HepG2 (cell line): Measurements from ENCODE around the gene WNT6. TPM values are rescaled to one million over a fixed set of nuclear protein-coding genes. Genes with fewer than 3 reads are reported as not detected.

ENCODE experiments used
- CBX5 ChIP-seq: sonication (generic); formaldehyde crosslinking; IDR thresholded peaks from 2 replicates; pipeline ENCODE4 v1.4.0; 2020; ENCODE audit warnings: missing genetic modification reagents, borderline replicate concordance
- CEBPZ ChIP-seq: IDR thresholded peaks from 2 replicates; pipeline ENCODE4 v1.6.1; 2012; ENCODE audit warnings: low read length, improper control_type of control experiment
- CHCHD3 ChIP-seq: sonication (generic); formaldehyde crosslinking; IDR thresholded peaks from 2 replicates; pipeline ENCODE4 v1.8.0; 2022; ENCODE audit warnings: mild to moderate bottlenecking, missing genetic modification reagents, moderate library complexity
- FOXA1 ChIP-seq, 2 experiments: fragments of 450-650 bp in 1 of 2; sonication (generic) in 1 of 2; formaldehyde crosslinking in 1 of 2; IDR thresholded peaks; 2 replicates each; pipeline versions ENCODE4 v1.4.0 to v1.6.1; 2016 to 2020; ENCODE audit warnings: missing genetic modification reagents in 1 of 2
- GLI4 ChIP-seq: sonication (generic); formaldehyde crosslinking; IDR thresholded peaks from 2 replicates; pipeline ENCODE4 v1.5.1; 2020; ENCODE audit warnings: missing genetic modification reagents, mild to moderate bottlenecking, moderate library complexity, borderline replicate concordance
- JUND ChIP-seq: sonication (generic); formaldehyde crosslinking; IDR thresholded peaks from 2 replicates; pipeline ENCODE4 v1.8.0; 2022; ENCODE audit warnings: mild to moderate bottlenecking, missing genetic modification reagents
- PCBP2 ChIP-seq: fragments of 200-400 bp; formaldehyde crosslinking; optimal IDR thresholded peaks from 2 replicates; pipeline ENCODE3; 2018; ENCODE audit warnings: low read length, low read depth; ENCODE audit not compliant: poor library complexity, severe bottlenecking
- TAF1 ChIP-seq: sonication (generic); formaldehyde crosslinking; IDR thresholded peaks from 2 replicates; pipeline ENCODE4 v1.4.0; 2020; ENCODE audit warnings: missing genetic modification reagents
- TOE1 ChIP-seq: sonication (generic); formaldehyde crosslinking; IDR thresholded peaks from 2 replicates; pipeline ENCODE4 v1.4.0; 2020; ENCODE audit warnings: mild to moderate bottlenecking, missing genetic modification reagents
- TP53 ChIP-seq: sonication (generic); formaldehyde crosslinking; conservative IDR thresholded peaks from 2 replicates; pipeline ENCODE4 v1.4.0; 2020; ENCODE audit warnings: missing genetic modification reagents
- YEATS2 ChIP-seq: sonication (generic); formaldehyde crosslinking; IDR thresholded peaks from 2 replicates; pipeline ENCODE4 v1.4.0; 2020; ENCODE audit warnings: missing genetic modification reagents, borderline replicate concordance
- ZNF484 ChIP-seq: sonication (generic); formaldehyde crosslinking; IDR thresholded peaks from 2 replicates; pipeline ENCODE4 v1.5.1; 2020; ENCODE audit warnings: mild to moderate bottlenecking, low read depth, missing genetic modification reagents, borderline replicate concordance
- ZNF496 ChIP-seq: sonication (generic); formaldehyde crosslinking; IDR thresholded peaks from 2 replicates; pipeline ENCODE4 v1.8.1; 2023; ENCODE audit warnings: mild to moderate bottlenecking, moderate library complexity, missing genetic modification reagents; ENCODE audit not compliant: insufficient replicate concordance
- ZNF724P ChIP-seq: sonication (generic); formaldehyde crosslinking; IDR thresholded peaks from 2 replicates; pipeline ENCODE4 v1.8.0; 2022; ENCODE audit warnings: missing genetic modification reagents, borderline replicate concordance
- ZNF780A ChIP-seq: sonication (generic); formaldehyde crosslinking; IDR thresholded peaks from 2 replicates; pipeline ENCODE4 v1.8.0; 2022; ENCODE audit warnings: mild to moderate bottlenecking, missing genetic modification reagents, moderate library complexity
- polyA plus RNA-seq, 8 experiments: library from polyadenylated mRNA; depleted of rRNA in 3 of 8; stranded (reverse) in 7 of 8; unstranded in 1 of 8; fragments of >200 nt; fragmentation: Illumina TruSeq in 4 of 8; extraction: Trizol in 4 of 8; gene quantifications; 2 replicates each; pipeline versions ENCODE4 v1.2.1 to v1.2.3, GENCODE V29; 2011 to 2016; ENCODE audit warnings: low read depth in 4 of 8, missing spikeins in 1 of 8, mixed read lengths in 1 of 8; ENCODE audit not compliant: insufficient read depth in 1 of 8
- total RNA-seq, 5 experiments: library from RNA; depleted of rRNA; stranded (reverse); fragments of >200 nt; fragmentation: Illumina TruSeq; extraction: Trizol; gene quantifications; 2 replicates each; pipeline ENCODE4 v1.2.3, GENCODE V29; 2016; ENCODE audit warnings: low read depth in 1 of 5
- TF ChIP-seq, protein P1 (sequence below): sonication (generic); formaldehyde crosslinking; IDR thresholded peaks from 2 replicates; pipeline ENCODE4 v1.4.0; 2020; ENCODE audit warnings: missing genetic modification reagents
- TF ChIP-seq, protein P2 (sequence below): IDR thresholded peaks from 2 replicates; pipeline ENCODE4 v1.4.0; 2020; ENCODE audit warnings: mild to moderate bottlenecking, missing genetic modification reagents

The WNT6 gene
- total and polyA plus RNA-seq, 2 of the 13 experiments (the other 11 are each of a cell fraction or from before 2014, with no cell fraction given): 0.20 TPM; not detected in 1

GRCh38 chr2:218892693-218893348 lies 33.2 kb downstream of the WNT6 start (continued):
- TF ChIP-seq CEBPZ (no peak), TP53 (no peak), GLI4 (CRISPR knock-in tag) (no peak), ZNF780A (CRISPR knock-in tag) (no peak), CHCHD3 (CRISPR knock-in tag) (no peak; the same call in 1 of the 2 replicates), PCBP2 (no peak), TAF1 (no peak), ZNF484 (CRISPR knock-in tag) (no peak), TOE1 (CRISPR knock-in tag) (no peak), CBX5 (no peak), JUND (CRISPR knock-in tag) (0 out of 2 replicates have a peak, but pooled peaks have one; percentile 18), YEATS2 (no peak), ZNF724P (CRISPR knock-in tag) (peak; percentile 67; the same call in 1 of the 2 replicates), ZNF496 (no peak), FOXA1 (IDR thresholded peaks at IDR 0.05) (no peak), FOXA1 (CRISPR knock-in tag; IDR thresholded peaks at IDR 0.05) (peak; percentile 6; the same call in 1 of the 2 replicates)
- TF ChIP-seq, protein P1, sequence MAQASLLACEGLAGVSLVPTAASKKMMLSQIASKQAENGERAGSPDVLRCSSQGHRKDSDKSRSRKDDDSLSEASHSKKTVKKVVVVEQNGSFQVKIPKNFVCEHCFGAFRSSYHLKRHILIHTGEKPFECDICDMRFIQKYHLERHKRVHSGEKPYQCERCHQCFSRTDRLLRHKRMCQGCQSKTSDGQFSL (CRISPR knock-in tag): no peak
- TF ChIP-seq, protein P2, sequence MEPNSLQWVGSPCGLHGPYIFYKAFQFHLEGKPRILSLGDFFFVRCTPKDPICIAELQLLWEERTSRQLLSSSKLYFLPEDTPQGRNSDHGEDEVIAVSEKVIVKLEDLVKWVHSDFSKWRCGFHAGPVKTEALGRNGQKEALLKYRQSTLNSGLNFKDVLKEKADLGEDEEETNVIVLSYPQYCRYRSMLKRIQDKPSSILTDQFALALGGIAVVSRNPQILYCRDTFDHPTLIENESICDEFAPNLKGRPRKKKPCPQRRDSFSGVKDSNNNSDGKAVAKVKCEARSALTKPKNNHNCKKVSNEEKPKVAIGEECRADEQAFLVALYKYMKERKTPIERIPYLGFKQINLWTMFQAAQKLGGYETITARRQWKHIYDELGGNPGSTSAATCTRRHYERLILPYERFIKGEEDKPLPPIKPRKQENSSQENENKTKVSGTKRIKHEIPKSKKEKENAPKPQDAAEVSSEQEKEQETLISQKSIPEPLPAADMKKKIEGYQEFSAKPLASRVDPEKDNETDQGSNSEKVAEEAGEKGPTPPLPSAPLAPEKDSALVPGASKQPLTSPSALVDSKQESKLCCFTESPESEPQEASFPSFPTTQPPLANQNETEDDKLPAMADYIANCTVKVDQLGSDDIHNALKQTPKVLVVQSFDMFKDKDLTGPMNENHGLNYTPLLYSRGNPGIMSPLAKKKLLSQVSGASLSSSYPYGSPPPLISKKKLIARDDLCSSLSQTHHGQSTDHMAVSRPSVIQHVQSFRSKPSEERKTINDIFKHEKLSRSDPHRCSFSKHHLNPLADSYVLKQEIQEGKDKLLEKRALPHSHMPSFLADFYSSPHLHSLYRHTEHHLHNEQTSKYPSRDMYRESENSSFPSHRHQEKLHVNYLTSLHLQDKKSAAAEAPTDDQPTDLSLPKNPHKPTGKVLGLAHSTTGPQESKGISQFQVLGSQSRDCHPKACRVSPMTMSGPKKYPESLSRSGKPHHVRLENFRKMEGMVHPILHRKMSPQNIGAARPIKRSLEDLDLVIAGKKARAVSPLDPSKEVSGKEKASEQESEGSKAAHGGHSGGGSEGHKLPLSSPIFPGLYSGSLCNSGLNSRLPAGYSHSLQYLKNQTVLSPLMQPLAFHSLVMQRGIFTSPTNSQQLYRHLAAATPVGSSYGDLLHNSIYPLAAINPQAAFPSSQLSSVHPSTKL: no peak; the same call in 1 of the 2 replicates
